Brain pericyte (primary cell): ENCODE data around the gene C20orf202.
A peak's percentile ranks its signal among the peaks of the same experiment; 100 is the strongest.
"Not testable (repeated sequence)": the region's sequence is repeated elsewhere in the genome, so short reads cannot be mapped to it uniquely, and the experiment has no call there.

ENCODE experiments used
- DNase-seq: peaks from one replicate; pipeline ENCODE4 v3.0.0-alpha.2; 2012; ENCODE audit warnings: low read depth, low spot score

Gene C20orf202

DNA sequence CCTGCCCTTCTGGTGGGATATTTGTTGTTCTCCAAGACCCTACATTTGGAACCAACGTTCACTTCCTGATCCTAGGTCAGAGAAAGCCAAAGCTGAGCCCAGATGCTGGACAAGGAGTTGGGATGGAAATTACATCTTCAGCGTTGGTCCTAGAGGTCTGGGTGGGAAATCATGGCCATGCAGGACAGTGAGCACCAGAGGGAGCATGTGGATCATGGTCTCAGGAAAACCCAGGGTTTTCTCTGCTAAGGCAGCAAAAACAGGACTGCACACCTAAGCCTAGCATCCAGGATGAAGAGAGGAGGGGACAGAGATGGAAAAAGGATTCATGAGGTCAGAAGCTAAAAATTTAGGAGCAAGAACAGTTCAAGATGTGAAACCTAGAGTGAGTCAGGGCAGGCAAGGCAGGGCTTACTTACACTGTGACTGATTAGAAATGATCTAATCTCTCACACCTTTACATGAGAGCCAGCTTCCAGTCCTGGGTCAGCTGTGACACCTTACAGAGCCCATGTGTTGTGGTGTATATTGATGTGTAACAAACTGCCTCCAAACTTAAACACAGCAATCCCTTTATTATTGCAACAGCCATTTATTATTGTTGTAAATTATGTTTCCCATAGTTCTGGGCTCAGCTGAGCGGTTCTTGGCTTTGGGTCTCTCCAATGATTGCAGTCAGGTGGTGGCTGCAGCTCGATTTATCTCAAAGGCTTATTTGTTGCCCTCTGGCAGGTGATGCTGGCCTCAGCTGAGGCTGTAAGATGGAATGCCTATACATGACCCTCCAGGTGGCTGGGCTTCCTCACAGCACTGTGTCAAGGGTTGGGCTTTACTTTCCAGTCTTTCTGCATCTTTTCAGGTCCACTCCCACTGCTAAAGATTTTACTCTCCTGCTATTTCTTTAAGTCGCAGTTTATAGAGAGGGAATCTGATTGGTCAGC is 6.5 kb downstream of the C20orf202 start:
- DNase-seq = no peak

DNA sequence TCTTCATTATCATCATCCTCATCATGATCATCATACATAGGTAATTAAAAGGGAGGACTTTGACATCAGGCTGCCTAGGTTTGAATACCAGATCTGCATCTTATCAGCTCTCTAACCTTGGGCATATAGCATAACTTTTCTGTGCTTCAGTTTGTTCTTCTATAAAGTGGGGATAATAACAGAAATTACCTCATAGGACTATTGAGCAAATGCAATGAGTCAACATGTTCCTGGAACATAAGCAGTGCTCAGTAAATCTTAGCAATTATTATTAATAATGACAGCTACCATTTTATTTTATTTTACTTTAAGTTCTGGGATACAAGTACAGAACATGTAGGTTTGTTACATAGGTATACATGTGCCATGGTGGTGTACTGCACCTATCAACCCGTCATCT is 7.2 kb downstream of the C20orf202 start:
- no peak for DNase-seq

DNA sequence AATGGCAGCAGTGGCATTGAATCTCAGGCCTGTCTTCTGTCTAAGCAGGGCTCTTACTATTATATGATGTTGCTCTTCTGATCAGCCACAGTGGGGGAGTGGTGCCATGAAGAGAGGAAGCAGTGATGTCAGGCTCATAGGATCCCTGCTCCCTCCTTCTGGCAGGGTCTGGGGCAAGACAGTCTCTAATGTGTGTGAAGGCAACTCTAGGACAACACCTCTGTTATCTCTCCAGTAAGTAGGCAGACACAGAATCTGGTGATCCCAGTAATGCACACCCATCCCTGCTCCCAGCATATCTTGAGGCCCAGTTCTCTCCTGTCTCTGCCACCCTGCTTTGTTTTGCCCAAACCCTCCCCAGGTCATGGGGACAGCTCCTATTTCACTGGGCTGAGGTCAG is 8.8 kb downstream of the C20orf202 start:
- no peak for DNase-seq

GRCh38 chr20:1212607-1213396 is 9.5 kb downstream of the C20orf202 start:
- peak; percentile 11 for DNase-seq

GRCh38 chr20:1214838-1215261 is 11.6 kb downstream of the C20orf202 start:
- no peak for DNase-seq

DNA sequence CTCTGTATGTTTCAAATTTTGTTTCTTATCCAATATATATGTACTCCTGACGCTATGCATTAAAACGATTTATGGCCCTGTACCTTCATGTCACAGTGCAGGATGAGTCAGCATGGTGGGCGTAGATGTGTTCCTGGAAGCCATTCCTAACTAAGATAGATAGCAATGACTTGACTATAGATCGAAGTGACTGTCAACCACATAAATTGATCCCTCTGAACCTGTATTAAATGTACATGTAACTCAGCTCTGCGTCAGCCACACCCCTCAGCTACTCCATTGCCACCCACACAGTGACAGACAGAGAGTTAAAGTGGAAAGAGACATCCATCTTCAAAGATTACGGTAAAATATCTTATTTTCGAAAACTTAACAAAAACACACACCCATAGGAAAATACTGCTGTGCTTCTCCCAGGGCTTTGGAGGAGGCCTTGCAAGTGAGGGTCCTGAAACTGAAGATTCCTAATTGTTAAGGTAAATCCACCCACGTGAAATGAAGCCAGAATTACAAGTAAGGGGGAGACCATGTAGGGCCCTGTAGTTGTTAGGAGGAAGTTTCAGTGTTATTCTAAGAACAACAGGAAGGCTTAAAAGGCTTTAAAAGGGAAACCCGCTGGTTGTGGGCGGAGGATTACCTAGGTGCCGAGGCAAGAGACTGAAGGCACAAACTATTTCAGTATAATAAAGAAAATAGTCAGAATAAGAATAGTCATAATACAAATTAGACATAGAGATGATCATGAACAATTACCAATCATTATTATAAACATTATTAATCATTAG is 12.3 kb downstream of the C20orf202 start:
- no peak for DNase-seq

DNA sequence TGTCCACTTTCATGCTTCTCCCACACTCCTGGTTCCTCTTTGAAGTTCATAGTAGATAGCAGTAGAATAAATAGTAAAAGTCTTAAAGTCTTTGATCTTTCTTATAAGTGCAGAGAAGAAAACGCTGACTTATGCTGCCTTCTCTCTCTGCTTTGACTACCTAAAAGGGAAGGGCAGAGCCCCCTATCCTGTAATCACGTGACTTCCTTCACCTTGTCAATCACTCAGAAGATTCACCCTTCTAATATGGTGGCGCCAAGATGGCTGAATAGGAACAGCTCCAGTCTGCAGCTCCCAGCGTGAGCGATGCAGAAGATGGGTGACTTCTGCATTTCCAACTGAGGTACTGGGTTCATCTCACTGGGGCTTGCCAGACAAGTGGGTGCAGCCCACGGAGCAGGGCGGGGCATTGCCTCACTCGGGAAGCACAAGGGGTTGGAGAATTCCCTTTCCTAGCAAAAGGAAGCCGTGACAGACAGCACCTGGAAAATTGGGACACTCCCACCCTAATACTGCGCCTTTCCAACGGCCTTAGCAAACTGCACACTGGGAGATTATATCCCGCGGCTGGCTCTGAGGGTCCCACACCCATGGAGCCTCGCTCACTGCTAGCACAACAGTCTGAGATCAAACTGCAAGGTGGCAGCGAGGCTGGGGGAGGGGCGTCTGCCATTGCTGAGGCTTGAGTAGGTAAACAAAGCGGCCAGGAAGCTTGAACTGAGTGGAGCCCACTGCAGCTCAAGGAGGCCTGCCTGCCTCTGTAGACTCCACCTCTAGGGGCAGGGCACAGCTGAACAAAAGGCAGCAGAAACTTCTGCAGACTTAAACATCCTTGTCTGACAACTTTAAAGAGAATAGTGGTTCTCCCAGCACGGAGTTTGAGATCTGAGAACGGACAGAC is 13.5 kb downstream of the C20orf202 start:
- not testable (repeated sequence) for DNase-seq

- not testable (repeated sequence) for DNase-seq
Measured at GRCh38 chr20:1222750-1223149, 19.5 kb downstream of the C20orf202 start.

- DNase-seq = no peak
Measured at GRCh38 chr20:1224205-1224890, 21.1 kb downstream of the C20orf202 start.

- no peak for DNase-seq
Measured at GRCh38 chr20:1225263-1225782, 22.1 kb downstream of the C20orf202 start.

GRCh38 chr20:1225783-1226654 is 22.8 kb downstream of the C20orf202 start, which contains the start of gene RAD21L1:
Gene RAD21L1, plus strand, starts transcription at chr20:1226044. Its CDS starts 2,410 bp downstream, at chr20:1228454.
- no peak for DNase-seq

DNA sequence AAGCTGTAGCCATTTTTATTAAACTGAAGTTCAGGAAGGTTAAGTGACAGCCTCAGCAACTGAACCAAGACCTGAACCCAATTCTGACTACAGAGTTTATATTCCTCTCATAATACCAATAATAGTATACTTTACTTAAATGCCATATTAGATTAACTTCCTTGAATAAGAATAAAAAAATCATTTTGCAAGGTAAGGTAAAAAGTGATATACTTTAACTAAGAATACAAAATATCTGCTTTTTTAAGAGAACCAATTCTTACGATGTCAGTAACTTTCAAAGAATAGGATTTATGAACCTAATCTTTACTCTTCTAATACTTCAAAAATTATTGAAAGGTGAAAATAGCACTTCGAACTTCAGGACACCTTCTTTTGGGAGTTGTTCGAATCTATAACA is 26.3 kb downstream of the C20orf202 start:
- no peak for DNase-seq

DNA sequence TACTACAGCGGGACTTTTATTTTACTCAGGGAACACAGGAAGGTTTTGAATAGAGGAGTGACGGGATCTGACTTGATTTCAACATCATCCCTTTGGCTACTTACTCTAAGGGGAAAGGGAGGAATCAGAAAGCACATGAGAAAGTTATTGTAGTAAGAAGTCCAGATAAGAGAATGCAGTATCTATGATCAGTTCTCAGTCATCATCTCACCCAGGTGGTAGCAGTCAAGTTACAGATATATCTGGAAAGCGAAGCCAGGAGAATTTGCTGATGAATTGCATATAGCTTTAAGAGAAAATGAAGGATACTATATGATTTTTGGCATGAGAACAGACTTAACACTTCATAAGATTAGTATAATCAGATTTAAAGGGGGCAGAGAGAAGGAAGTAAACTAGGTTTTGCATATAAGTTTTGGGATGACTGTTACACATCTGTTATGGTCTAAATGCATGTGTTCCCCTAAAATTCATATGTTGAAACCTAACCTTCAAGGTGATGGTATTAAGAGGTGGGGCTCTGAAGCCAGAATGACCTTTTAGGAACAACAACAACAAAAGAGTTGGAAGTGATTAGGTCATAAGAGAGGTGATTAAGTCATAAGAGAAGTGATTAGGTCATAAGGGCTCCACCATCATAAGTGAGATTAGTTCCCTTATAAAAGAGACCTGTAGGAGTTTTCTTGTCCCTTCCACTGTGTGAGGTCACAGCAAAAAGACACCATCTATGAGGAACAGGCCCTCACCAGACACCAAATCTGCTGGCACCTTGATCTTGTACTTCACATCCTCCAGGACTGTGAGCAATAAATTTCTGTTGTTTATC is 29.2 kb downstream of the C20orf202 start:
- DNase-seq = no peak

- no peak for DNase-seq
Measured at GRCh38 chr20:1240549-1240948, 37.3 kb downstream of the C20orf202 start.

DNA sequence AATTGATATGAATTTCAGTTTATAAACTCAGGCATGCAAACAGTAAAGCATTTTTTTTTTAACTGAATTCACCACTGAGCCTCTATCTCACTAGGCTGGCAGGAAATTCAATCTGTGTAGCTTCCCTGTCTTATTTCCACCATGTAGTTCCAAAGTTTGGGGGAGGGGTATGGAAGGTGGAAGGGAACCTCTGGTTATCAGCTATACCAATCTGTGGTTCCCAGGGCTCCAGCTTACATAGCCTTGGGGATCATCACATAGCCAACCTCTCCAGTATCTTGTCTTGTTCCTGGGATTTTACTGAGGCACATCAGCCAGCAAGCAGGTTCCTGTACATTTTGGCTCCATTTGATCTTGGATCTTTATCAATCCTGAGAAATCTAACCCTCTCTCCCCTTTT is 38.2 kb downstream of the C20orf202 start:
- no peak for DNase-seq

DNA sequence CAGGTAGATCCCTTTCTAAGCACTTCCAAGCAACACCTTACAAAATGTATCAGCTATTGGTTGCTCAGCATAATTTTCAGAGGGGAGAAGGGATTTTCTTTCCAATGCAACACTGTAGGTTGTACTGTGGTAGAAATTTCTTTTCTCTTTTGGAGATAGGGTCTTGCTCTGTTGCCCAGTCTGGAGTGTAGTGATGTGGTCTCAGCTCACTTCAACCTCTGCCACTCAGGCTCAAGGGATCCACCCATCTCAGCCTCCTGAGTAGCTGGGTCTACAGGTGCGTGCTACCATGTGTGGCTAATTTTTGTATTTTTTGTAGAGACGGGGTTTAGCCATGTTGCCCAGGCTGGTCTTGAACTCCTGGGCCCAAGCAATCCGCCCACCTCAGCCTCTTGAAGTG is 38.8 kb downstream of the C20orf202 start:
- DNase-seq = no peak

DNA sequence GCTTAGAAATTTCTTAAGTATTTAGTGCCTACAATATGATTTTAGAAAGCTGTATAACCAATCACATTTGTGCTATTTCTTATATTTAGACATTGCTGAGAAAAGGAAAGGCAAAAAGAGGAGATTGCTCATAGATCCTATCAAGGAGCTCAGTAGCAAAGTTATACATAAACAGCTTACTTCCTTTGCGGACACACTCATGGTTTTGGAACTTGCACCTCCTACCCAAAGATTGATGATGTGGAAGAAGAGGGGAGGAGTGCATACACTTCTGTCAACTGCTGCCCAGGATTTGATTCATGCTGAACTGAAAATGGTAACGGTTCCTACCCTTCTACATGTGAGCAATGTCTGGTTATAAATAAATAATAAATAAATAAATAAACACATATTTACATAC is 39.3 kb downstream of the C20orf202 start:
- DNase-seq = no peak

- no peak for DNase-seq
Measured at GRCh38 chr20:1245578-1245977, 42.3 kb downstream of the C20orf202 start.
